GM18502 (cell line): ENCODE measurements around the gene HOXA10.

ENCODE experiments used
- ATAC-seq: cut with Tn5 transposase; IDR thresholded peaks from one replicate; pipeline ENCODE4 v1.9.1; 2021; ENCODE audit warnings: mild to moderate bottlenecking; ENCODE audit not compliant: unreplicated experiment, poor library complexity

The HOXA10 gene

DNA sequence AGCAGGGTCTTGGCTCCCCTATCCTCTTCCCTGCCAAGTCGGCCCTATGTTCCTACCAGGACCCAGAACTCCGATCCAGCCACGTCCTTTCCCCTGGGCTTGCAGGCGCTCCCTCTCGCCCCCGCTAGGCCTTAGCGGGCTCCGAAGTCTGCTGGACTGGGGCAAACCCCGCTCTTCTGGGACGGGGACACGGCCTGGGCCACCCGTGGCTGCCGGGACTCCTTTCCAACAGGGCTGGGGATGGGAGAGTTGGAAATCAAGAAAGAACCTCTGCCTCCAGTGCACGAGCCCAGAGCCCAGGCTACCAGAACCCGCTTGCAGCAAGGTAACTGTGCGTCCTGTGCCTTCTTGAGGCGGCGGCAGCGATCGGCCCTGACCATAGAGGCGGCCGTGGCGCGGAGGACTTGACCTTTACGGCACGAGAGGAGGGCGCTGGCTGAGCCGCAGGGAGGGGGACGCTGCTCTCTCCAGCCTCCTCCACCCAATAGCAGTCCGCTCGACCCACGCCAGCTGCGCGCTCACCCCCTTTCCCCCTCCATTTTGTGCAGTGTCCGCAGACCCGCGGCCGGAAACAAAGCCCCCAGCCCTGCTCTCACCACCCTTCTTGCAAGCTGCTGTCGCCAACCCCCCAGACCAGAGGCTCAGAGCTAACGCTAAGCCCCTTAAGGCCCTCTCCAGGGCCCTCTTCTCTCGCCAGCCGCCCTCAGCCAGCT lies 17.9 kb upstream of the HOXA10 start:
- no peak for ATAC-seq

DNA sequence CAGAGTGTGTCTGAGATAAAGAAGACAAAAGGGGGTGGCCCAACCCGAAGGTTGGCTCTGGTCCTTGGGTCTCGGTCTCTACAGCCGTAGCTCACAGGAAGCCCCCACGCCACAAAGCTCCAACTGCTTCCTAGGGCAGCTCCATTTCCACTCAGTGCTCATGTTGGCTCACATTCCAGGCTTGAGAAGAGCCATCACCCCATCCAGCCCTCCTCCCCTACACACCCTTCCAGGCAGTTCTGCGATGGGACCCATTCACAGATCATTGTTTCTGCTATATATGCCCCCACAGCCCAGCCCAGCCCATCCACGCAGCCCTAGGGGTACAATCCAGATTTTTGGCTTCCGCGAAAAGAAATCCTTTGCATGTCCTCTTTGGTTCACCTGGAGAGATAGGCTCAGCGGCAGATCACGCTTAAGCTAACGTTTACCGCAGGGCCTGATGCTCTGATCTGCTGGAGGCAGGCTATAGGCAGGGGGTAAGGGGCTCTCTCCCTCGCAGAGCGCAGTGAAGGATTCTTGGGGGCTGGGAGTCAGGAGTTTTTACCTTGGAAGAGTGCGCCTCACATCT lies 17.1 kb upstream of the HOXA10 start:
- no peak for ATAC-seq

DNA sequence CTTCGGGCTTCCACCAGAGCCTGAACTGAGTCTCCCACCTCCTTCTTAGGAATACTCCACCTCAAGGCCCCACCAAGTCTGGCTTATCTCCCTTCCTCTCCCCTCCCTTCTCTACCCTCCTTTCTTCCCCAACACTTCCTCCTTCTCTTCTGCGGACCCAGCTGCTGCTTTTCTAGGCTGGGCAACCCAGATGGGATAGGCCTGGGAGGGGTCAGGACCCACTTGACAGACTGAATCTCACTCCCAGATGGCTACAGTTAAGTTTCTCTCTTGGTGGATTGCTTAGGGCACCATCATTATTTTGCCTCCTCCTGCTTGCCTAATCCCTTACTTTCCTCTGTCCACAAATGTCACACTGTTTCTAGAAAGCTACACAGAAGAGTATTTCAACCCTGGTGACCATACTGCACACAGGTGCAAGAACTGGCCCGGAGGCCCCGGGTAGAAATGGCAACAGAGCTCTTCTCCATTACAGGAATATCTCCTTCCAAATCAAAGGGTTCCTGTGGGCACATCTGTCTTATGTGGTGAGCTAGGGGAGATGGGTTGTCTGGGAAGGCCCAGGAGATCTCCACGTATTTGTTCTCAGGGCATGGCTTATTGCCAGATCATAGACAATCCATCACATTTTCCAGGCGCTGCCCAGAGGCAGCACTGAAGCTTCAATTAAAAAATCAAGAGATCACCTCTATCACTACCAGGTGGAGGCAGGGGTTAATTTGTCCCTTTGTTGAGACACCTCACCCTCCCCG lies 16.1 kb upstream of the HOXA10 start:
- no peak for ATAC-seq

DNA sequence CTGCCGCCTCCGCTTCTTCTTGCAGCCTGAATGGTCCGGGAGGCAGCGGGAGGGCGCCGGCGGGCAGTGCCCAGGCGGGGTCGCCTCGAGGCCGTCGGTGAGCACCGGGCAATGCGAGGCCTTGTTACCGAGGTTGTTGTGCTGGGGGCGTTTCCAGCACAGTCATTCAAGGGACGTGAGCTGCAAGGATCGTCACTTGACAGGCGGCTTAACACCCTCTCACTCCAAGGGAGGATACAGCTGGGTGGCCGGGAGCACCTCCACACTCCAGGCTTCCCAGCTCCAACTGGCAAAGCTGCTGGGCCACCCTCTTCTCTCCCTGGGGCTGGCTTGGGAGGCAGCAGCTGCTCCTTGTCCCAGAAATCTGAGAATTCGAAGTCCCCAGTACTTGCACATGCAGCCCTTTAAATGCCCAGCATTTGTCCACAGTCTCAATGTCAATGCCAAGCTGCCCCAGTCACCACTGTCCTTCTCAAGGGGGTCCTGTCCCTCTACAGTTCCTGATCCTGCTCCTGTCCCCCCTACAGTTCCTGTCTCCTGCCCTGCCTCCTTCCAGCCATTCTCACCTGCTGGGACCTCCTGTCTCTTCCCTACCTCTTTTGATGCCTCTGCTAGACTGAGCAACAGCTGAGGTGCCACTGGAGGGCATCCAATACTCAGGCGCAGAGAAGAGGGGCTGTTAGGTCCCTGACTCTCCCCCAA lies 15.3 kb upstream of the HOXA10 start:
- ATAC-seq = no peak

DNA sequence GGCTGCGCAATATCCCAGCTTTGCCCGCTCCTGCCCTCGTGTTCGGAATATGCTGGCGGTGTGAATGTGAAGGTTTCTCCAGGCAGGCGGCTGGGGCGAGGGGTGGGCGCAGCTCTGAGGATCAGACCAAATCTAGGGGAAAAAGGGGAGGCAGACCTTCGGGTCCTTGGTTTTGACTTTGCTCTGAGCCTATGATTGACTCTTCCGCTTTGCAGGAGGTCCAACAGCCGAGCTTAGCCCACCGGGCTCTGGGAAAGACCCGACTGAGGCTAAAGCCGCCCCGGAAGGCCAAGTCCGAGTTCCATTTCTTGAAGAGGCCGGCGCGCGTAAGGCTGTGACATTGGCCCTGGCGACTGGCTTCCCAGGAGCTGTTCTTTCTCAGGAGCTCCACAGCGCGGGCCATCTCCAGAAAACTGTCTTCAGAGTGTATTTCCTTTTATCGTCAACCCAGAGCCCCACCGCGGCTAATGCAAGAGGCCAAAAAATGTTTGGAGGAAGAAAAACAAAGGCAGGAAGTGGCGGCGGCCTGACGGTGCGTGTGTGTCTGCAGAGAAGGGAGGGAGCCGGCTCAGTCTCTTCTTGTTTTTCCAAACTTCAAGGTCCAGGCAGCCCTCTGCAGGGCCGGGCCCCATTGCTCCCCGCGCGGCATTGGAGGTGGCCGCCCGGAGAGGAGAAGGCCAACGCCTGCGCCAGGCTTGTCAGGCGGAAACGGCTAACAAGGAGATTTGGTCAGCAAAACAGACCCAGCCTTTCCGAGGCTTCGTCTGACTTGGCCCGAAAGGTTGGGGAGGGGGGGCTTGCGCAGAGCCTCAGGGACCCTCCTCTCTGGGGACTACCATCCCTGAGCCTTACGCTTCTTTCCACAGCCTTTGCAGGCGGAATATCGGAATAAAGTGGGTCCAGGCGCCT lies 14.5 kb upstream of the HOXA10 start:
- ATAC-seq = no peak

DNA sequence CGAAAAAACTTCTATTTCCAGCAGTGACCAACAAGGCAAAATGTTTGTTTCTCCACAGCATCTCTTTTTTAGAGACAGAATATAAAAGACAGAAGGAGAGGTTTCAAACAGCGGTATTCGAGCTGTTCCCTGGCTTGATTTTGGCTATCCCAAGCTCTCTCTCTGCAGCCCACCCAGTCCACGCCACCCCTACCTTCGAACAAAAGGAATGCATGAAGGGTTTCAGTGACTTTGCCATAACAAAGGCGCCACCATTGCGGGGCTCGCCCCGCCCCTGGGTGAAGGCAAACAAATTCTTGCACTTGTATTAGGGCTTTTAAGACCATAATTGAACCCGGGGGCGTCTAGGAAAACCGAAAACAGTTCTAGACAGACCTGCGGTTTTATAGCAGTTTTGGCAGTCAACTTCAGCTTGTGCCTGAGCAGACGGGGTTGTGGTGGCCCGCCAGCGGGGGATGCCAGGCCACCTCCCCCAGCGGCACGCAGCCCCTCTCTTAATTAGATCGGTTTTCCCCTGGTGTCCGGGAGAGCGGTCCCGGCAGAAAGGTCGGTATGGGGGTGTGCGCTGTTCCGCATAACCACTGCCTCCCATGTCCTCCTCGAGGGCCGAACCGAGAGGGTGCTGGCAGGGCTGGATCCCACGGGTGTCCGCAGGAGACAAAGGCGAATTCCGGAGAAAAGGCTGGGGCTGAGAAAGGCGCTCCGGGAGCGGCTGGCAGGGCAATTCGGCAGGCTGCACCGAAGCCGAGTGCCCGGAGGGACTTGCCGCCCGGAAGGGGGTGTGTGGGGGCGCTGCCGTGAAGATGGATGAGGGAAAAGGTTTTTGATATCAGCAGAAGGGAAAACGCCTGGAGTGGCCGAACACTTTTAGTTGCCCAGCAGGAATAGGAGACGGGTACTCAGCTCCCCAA lies 13.6 kb upstream of the HOXA10 start:
- no peak for ATAC-seq

DNA sequence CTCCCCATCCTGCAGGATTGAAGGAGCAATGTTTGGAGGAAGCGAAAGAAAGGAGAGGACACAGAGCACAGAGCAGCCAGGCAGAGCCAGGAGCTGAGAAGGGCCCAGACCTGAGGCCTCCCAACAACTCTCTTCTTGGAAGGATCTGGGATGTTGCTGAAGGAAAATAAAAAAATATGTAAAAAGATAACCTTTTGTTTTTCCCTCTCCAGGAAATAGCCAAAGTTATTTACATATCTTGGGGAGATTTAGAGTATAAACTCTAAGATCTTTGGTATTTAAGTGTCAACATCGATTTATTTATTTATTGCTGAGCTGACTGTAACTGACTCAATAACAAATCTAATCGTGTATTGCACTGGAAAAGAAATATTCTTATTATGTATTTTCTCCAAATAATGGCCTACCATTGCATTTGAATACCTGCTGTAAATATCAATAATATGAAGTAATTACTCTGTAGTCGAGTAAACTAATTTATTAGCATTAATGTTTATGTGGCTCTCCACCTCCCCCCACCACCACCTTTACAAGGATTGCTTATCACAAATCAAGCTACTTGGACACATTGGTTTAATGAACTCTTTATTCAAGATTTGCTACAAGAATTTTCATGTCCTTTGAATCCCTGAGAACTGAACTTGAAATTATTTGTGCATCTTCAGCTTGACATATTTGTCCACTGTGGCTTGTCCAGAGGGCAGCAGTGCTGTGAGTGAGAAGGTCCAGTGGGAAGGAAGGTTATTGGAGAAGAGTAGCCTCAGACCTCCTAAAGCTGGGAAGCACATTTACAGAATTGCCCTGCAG lies 12.8 kb upstream of the HOXA10 start:
- no peak for ATAC-seq

DNA sequence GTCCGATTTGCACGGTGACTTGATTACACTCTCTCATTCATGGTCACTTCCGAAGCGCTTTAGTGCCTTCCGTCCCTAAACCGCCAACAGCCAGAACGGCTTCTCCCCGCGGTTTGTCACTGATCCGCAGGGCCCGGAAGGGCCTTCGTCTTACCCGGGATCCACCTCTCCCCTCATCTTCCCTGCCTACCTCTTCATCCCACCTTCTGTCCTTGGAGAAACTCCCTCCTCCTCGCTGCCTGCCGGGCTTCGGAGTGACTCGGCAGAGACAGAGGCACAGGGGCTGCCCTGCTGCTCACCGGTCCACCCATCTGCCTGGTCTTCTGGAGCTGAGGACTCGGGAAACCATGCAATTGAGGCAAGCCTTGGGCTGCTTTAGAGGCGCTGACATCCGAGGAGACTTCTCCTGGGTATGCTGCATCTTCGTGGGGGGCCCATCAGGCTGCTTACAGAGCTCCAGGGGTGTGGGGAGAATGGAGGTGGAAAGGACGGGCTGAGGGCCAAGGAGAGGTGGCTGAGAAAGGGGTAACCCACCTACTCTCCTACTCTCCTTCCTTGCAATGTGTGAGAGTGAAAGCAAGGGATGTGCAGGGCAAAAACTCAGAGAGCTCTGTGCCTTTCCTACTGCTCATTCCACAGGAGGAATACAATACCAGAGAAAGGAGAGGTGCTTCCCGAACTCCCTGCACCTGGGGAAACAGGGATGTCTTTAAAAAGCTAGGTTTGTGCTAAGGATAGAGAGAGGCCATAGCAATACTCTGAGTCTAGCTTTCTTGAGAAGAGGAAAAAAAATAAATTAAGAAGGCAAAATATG lies 11.9 kb upstream of the HOXA10 start:
- ATAC-seq = no peak

DNA sequence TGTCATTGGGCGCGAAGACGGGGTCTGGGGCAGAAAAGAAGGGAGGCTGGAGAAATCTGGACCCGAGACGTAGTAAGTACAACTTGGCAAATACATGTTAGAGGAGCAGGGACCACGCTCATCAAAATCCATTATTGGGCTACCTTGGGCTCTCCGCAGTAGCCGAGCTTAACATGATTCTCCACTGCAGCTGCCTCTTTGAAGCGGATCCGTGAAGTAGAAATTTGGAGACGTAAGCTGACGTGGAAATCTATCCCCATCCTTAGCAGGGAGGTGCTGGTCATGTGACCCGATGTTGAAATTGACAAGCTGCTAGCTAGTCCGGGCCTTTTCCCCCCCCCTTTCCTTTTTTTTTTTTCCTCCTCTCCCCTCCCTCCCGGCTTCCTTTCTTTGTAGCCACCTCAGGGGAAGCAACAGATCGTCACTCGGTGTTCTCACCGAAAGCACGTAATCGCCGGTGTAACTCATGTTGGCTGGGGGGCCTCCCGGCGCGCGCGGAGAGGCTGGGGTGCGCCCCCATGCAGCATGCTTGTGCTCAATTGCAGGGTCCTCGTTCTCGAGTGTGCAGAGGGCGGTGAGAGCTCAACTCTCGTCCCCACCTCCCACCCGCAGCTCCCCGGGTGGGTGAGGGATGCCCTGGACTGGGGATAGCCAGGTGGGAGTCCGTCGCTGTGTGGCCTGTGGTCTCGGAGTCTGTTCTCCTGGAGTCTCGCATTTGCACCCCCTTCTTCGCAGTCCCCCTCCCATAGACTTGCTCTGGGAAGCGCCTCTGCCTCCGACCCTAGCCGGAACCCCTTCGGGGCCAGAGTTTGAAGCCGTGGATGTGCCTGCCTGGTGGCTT lies 11.1 kb upstream of the HOXA10 start, which contains the start of gene HOXA11:
TSS of gene HOXA11 (minus strand) at position 220 of the 841 bp plus-strand sequence. CDS start at position 132, 88 bp downstream.
- no peak for ATAC-seq

DNA sequence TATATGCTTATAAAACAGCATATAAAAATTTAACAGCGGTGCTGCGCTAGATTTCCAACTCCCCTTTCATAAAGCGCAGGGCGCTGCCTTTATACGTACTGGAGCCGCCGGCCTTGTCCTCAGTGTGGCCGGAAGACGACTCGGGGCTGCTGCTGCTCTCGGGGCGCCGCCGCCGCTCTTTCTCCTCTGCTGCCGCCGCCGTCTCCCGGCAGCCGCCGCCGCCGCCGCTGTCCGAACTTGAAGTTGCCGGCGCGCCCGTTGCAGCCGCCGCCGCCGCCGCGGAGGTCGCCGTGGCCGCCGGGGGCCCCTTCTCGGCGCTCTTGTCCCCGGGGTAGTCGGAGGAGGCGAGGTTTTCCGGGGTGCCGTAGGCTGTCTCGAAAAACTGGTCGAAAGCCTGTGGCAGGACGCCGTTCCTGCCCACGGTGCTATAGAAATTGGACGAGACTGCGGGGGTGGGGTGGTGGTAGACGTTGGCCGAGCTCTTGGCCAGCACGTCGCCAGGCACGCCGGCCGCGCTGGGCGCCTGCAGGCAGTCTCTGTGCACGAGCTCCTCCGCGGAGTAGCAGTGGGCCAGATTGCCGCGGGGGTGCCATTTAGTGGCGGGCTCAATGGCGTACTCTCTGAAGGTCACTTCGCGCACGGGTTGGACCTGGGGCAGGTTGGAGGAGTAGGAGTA lies 10.4 kb upstream of the HOXA10 start:
- no peak for ATAC-seq

DNA sequence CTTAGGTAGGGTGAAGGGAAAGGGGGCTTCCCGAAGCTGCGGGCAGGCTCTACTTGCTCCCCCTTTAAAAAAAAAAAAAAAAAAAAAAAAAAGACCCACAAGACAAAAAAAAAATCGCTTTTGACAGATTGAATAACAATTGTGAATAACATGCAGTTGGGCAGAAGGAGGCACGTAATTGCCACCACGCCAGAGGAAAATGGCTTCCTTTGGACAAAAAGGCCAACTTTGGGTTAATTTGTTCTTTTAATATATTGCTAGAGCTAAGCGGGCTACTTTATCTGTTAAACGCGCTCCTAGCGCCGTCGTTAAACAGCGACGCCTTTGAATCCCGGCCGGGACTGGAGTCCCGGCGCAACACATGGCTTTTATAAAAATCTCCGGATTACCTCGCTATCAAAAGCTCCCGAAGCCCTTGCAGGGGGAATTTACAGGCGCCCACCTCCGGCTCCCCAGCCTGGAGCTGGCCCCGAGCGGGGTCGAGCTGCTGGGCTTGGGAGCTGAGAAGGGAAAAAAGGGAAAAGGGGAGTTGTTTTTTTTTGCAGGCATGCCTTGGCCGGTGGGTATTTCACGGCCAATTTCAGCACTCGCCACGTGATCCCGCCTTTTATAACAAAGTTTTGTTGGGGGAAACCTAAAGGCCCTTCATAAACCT lies 9.7 kb upstream of the HOXA10 start:
- ATAC-seq = no peak

DNA sequence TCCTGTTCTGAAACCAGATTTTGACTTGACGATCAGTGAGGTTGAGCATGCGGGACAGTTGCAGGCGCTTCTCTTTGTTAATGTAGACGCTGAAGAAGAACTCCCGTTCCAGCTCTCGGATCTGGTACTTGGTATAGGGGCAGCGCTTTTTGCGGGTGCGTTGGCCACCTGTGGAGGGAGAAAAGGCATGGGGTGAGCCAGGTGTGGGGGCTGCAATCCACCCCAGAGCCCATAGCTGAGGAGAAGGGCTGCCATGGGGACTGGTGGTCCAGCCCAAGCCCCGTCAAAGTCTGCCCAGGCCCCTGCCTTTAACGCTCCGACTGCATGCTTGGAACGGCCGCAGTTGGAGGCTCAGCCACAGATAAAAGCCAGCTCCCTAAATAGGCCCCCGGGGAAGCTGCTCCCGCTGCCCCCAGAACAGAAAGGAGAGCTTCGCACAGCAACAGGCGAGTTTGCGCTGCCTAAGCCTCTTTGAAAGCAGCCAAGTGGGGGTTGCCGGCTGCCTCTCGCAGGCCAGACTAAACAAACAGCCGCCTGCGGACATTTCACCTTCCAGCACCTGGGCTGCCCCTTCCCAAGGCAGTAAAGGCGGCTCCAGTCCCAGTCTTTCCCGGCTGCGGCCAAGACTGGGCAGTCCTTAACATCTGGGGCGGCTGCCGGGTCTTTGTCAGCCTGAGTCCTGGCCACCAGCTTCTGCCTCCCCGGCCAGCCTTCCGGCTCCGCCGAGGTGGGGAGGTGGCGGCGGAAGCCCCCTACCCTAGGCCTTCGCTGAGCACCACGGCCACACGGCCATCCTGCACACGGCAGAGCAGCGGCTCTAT lies 9.0 kb upstream of the HOXA10 start:
- ATAC-seq = no peak

DNA sequence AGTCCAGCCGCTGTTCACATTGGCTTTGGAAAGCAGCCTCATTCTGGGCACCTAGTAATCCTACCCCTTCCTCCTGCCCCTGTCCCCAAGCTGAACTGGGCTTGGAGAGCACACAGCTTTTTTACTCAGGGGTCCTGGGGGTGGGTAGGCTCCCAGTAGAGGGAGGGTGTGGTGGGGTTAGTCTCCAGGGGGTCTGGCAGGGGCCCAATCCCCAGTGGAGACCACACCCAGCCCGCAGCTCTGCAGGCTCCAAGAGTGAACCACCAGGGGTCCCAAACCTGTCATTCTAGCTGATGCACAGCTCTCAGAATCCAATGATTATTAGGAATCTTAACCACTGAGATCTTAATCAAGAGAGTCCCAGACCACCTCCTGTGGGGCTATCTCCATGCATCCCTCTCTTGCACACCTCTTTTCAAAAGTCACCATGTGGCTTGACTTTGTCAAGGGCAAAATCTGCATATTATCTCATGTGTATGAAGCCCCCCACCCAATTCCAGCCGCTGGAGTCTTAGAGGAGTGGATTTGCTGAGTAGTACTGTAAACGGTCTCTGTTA lies 8.2 kb upstream of the HOXA10 start:
- no peak for ATAC-seq

DNA sequence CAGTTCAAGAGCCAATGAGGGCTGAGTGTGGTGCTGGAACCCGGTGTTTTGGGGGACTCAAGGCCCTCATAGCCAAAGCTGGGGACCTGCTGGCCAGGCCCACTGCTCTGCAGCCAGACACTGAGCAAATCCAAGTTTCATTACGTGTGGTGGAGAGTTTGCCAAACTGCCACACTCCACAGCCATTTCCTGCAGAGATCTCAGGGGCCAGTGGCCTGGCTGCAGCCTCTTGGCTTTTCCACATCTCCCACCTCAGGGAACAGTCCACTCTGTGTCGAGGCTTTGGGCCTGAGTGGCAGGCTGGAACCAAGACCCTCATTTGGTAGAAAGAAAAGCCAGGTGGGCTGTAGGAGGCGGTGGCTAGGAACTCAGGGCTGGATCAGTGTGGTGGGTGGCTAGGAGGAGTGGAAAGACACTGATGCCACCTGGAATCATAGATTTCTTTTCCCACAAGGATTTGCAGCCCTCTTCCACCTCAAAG lies 7.7 kb upstream of the HOXA10 start:
- no peak for ATAC-seq
